ENCODE measurements around the gene APOBEC3A.

DNA sequence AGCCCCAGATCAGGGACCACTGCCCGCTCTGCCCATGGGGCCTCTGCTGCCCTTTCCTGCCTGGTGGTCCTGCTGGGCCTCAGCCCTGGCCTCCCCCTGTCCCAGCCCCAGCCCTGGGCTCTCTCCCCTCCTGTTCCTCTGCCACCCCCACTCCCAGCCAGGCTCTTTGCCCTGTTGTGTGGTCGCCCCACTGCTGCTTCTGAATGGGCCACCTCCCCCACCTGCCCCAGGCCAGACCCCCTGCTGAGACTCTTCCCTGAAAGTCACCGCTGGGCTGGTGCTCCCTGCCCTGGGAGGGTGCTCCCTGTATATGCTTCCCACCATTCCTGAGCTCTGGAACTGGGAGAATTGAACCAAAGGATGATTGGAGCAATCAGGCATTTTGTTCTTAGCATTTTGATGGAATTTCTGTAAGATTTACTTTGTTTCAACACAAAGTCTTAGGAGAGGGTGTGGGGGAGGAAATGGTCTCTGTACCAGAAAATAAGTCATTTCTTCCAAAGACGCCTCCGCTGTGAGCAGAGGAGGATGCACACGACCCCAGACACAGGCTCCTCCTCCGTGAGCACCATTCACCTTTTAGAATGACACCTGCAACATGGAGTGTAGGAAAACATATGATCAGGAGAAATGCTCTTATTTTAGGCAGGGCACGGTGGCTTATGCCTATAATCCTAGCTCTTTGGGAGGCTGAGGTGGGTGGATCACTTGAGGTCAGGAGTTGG is 29.9 kb downstream of the APOBEC3A start:
- TF ChIP-seq, protein P1, sequence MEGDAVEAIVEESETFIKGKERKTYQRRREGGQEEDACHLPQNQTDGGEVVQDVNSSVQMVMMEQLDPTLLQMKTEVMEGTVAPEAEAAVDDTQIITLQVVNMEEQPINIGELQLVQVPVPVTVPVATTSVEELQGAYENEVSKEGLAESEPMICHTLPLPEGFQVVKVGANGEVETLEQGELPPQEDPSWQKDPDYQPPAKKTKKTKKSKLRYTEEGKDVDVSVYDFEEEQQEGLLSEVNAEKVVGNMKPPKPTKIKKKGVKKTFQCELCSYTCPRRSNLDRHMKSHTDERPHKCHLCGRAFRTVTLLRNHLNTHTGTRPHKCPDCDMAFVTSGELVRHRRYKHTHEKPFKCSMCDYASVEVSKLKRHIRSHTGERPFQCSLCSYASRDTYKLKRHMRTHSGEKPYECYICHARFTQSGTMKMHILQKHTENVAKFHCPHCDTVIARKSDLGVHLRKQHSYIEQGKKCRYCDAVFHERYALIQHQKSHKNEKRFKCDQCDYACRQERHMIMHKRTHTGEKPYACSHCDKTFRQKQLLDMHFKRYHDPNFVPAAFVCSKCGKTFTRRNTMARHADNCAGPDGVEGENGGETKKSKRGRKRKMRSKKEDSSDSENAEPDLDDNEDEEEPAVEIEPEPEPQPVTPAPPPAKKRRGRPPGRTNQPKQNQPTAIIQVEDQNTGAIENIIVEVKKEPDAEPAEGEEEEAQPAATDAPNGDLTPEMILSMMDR (IDR thresholded peaks at IDR 0.05) = no peak
- TF ChIP-seq POLR2A (IDR thresholded peaks at IDR 0.05) = no peak

Measured in right lobe of liver (tissue), 4 donors.